GM13976 (cell line): ENCODE results near the gene DISP1.

ENCODE experiments used
- DNase-seq: peaks from one replicate; pipeline ENCODE4 v3.0.0; 2012; ENCODE audit warnings: low spot score
- in situ Hi-C: fragments of 300-500 bp; cut with MboI; formaldehyde crosslinking; loops from one replicate; pipeline ENCODE4 v1.12.0; 2022; ENCODE audit warnings: low sequenced_read_pairs, mixed read lengths, inconsistent platforms; ENCODE audit not compliant: unreplicated experiment
- TF ChIP-seq, protein P1 (sequence below): IDR thresholded peaks from 2 replicates; pipeline ENCODE4 v1.5.1; 2012; ENCODE audit warnings: borderline replicate concordance, mild to moderate bottlenecking; ENCODE audit not compliant: insufficient read depth; ENCODE audit errors: extremely low read depth, missing control alignments, control extremely low read depth

The DISP1 gene

DNA sequence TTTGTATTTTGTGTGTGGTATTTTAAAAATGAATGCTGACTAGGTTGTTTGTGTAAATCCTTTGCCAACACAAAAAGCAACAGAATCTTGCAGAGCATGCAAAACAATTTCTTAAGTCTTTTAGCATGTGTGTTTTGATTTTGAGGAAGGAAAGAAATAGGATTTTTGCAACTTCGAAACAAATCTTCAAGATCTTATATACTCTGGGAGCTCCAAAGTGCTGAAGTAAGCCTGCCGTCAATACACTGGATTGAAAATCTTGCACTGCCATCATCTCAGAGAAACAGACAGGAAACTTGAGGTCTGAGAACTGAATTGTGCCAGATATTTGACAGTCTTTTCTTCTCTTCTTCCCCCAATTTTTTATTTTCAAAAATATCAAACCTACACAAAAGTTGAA is 29.3 kb upstream of the DISP1 start:
- in situ Hi-C loops: no loop called here
- no peak for DNase-seq
- TF ChIP-seq, protein P1, sequence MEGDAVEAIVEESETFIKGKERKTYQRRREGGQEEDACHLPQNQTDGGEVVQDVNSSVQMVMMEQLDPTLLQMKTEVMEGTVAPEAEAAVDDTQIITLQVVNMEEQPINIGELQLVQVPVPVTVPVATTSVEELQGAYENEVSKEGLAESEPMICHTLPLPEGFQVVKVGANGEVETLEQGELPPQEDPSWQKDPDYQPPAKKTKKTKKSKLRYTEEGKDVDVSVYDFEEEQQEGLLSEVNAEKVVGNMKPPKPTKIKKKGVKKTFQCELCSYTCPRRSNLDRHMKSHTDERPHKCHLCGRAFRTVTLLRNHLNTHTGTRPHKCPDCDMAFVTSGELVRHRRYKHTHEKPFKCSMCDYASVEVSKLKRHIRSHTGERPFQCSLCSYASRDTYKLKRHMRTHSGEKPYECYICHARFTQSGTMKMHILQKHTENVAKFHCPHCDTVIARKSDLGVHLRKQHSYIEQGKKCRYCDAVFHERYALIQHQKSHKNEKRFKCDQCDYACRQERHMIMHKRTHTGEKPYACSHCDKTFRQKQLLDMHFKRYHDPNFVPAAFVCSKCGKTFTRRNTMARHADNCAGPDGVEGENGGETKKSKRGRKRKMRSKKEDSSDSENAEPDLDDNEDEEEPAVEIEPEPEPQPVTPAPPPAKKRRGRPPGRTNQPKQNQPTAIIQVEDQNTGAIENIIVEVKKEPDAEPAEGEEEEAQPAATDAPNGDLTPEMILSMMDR: no peak

DNA sequence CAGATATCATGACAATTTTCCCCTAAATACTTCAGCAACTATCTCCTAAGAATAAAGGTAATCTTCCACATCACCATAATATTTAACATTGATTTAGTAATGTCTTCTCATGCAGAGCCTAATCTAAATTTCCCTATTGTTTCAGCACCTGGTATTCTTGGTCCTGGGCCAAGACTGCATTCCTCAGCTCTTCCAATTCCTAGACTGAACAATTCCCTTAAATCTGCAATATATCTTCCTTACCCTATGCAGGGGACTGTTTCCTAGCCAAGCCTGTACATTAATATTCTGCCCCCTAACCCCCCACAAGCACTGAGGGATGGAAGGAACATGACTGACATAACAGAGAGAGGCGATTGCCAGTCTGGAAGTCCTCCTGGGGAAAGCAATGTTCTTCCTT is 28.7 kb upstream of the DISP1 start:
- DNase-seq: no peak
- TF ChIP-seq, protein P1: no peak
- in situ Hi-C loops: no loop called here

DNA sequence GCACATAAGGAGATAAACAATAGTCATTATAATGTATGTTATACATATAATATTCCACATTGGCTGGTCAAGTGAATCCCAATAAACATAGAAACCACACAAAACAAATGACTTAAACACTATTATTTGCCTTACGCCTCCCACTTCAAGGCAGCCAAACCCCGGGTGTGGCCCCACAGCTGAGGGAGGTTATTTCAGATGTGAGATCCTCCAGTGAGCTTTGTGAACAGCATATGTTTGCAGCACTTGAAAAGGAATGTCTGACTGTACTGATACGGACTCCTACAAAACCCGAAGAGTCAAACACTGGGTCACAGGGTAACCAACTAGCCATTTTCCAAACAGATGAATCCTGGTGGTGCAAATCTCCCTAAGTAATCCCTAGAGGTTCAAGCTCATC is 27.1 kb upstream of the DISP1 start:
- DNase-seq: no peak
- TF ChIP-seq, protein P1: no peak
- in situ Hi-C loops: no loop called here

DNA sequence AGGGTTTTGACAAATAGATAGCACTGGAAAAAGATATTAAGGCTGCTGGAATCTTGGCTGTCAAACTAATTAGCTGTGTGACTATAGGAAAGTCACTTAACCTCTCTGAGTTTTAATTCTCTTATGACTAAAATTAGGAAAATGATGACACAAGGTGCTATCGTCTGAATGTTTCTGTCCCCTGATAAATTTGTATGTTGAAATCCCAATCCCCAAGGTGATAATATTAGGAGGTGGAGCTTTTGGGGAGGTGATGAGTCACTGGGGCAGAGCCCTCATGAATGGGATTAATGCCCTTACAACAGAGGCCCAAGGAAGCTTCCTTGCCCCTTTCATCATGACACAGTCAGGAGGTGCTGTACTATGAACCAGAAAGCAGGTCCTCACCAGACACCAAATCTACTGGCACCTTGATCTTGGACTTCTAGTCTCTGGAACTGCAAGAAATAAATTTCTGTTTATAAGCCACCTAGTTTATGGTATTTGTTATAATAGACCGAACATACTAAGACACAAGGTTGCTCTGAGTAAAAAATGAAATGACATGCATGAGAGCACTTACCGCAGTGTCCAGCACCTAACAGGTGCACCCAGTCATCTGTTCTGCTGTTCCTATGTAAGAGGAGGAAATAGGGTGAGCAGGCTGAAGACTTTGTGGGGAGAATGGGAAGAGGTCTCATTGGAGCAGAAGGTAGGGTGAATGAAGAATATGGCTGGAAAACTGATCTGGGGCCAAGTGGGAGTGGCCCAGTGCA is 26.3 kb upstream of the DISP1 start:
- TF ChIP-seq, protein P1: no peak
- DNase-seq: no peak
- in situ Hi-C loops: no loop called here

DNA sequence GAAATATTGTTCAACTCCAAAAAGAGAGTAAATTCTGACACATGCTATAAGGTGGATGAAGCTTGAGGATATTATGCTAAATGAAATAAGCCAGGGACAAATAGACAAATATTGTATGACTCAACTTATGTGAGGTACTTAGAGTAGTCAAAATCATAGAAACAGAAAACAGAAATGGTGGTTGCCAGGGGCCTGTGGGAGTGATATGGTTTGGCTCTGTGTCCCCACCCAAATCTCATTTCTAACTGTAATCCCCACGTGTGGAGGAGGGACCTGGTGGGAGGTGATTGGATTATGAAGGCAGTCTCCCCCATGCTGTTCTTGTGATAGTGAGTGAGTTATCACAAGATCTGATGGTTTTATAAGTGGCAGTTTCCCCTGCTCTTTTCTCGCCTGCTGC is 24.7 kb upstream of the DISP1 start:
- in situ Hi-C loops: loop anchor here (10.0 kb wide), 1 partner anchor 305 kb away; no protein-coding TSS in a partner anchor
- TF ChIP-seq, protein P1: no peak
- no peak for DNase-seq

DNA sequence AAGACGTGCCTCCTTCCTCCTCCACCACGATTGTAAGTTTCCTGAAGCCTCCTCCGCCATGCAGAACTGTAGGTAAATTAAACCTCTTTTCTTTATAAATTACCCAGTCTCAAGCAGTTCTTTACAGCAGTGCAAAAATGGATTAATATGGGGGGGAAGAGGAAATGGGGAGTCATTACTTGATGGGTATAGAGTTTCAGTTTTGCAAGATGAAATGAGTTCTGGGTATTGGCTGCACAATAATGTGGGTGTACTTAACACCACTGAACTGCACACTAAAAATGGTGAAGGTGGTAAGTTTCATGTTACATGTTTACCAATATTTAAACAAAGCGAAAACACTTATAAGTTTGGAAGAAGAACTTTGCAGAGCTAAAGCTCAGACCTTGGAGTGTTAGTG is 24.3 kb upstream of the DISP1 start:
- TF ChIP-seq, protein P1: no peak
- in situ Hi-C loops: loop anchor here (10.0 kb wide), 1 partner anchor 304 kb away; no protein-coding TSS in a partner anchor
- DNase-seq: no peak
